C4-2B (cell line): ENCODE measurements around the gene XPNPEP2.

Experiments
- H3K27ac ChIP-seq: fragments of 450-650 bp; 2 replicates; pipeline ENCODE4 v1.5.1; 2017
- CTCF ChIP-seq: fragments of 450-650 bp; conservative IDR thresholded peaks from 2 replicates; pipeline ENCODE4 v1.5.1; 2017; ENCODE audit warnings: mild to moderate bottlenecking
- ZFX ChIP-seq: fragments of 450-650 bp; IDR thresholded peaks from 2 replicates; pipeline ENCODE4 v1.6.1; 2017

Gene XPNPEP2

GRCh38 chrX:129705377-129705925, 33.3 kb upstream of the XPNPEP2 start:
- TF ChIP-seq ZFX (no peak), CTCF (no peak)
- H3K27ac ChIP-seq = no peak overlapping the region

- no peak overlapping the region for H3K27ac ChIP-seq
- TF ChIP-seq CTCF (no peak), ZFX (no peak)
Measured at GRCh38 chrX:129705988-129706387, 32.8 kb upstream of the XPNPEP2 start.

- TF ChIP-seq ZFX (no peak), CTCF (no peak)
- no peak overlapping the region for H3K27ac ChIP-seq
Measured at GRCh38 chrX:129706400-129707072, 32.2 kb upstream of the XPNPEP2 start.

GRCh38 chrX:129714581-129714980, 24.2 kb upstream of the XPNPEP2 start:
- no peak for TF ChIP-seq ZFX
- no peak for TF ChIP-seq CTCF

GRCh38 chrX:129716507-129716906, 22.3 kb upstream of the XPNPEP2 start:
- no peak overlapping the region for H3K27ac ChIP-seq
- TF ChIP-seq CTCF = no peak
- no peak for TF ChIP-seq ZFX

More at GRCh38 chrX:129714581-129714980, 24.2 kb upstream of the XPNPEP2 start:
- no peak overlapping the region for H3K27ac ChIP-seq

- H3K27ac ChIP-seq = no peak overlapping the region
- TF ChIP-seq CTCF (no peak), ZFX (no peak)
Measured at GRCh38 chrX:129717892-129718291, 20.9 kb upstream of the XPNPEP2 start.

GRCh38 chrX:129718676-129719075, 20.1 kb upstream of the XPNPEP2 start:
- TF ChIP-seq ZFX = no peak
- no peak overlapping the region for H3K27ac ChIP-seq

- no peak for TF ChIP-seq ZFX
- no peak for TF ChIP-seq CTCF
- H3K27ac ChIP-seq = no peak overlapping the region
Measured at GRCh38 chrX:129719268-129719667, 19.5 kb upstream of the XPNPEP2 start.
